HCT116 (cell line): ENCODE results near the gene DEF6.

Experiments used
- CBX3 ChIP-seq: IDR thresholded peaks from 2 replicates; pipeline ENCODE4 v1.6.1; 2012; ENCODE audit warnings: low read depth
- CEBPB ChIP-seq: IDR thresholded peaks from 2 replicates; pipeline ENCODE4 v1.6.1; 2012; ENCODE audit warnings: low read depth
- CTCF ChIP-seq, 3 experiments: fragments of 200-600 bp in 1 of 3; sonication (generic) in 1 of 3; IDR thresholded peaks in 2 of 3; conservative IDR thresholded peaks in 1 of 3; 2 replicates each; pipeline ENCODE4 v1.5.1; 2012 to 2017; ENCODE audit warnings: low read depth in 2 of 3, low read length in 2 of 3, antibody characterized with exemption in 1 of 3, borderline replicate concordance in 1 of 3, control low read depth in 1 of 3, mild to moderate bottlenecking in 1 of 3, mixed read lengths in 1 of 3, mixed run types in 1 of 3, moderate library complexity in 1 of 3; ENCODE audit not compliant: insufficient read depth in 1 of 3
- EZH2 ChIP-seq: fragments of 200-600 bp; sonication (generic); IDR thresholded peaks from 2 replicates; pipeline ENCODE4 v1.6.1; 2017; ENCODE audit warnings: antibody characterized with exemption, mixed run types
- JUND ChIP-seq: IDR thresholded peaks from 2 replicates; pipeline ENCODE4 v1.6.1; 2012
- POLR2A ChIP-seq: IDR thresholded peaks from 2 replicates; pipeline ENCODE4 v1.7.0; 2011; ENCODE audit warnings: borderline replicate concordance; ENCODE audit not compliant: insufficient read depth, insufficient read length; ENCODE audit errors: extremely low read depth
- POLR2AphosphoS5 ChIP-seq: IDR thresholded peaks from 2 replicates; pipeline ENCODE4 v1.6.1; 2011; ENCODE audit warnings: mild to moderate bottlenecking, low read depth, low read length, moderate library complexity
- RAD21 ChIP-seq: IDR thresholded peaks from 2 replicates; pipeline ENCODE4 v1.6.1; 2012; ENCODE audit warnings: low read depth, mild to moderate bottlenecking
- SP1 ChIP-seq: IDR thresholded peaks from 2 replicates; pipeline ENCODE4 v1.6.1; 2012; ENCODE audit warnings: low read depth

- TF ChIP-seq CTCF (IDR thresholded peaks at IDR 0.05 in 2 of 3, conservative IDR thresholded peaks at IDR 0.05 in 1 of 3; ENCODE audit: borderline replicate concordance in 1 of 3, insufficient read depth in 1 of 3, low read depth in 2 of 3, low read length in 2 of 3), result no peak
- no peak for TF ChIP-seq POLR2A
- no peak for TF ChIP-seq RAD21
- TF ChIP-seq POLR2AphosphoS5, result no peak
- no peak for TF ChIP-seq CBX3
- no peak for TF ChIP-seq JUND
- no peak for TF ChIP-seq CEBPB
- TF ChIP-seq EZH2, result no peak
- TF ChIP-seq SP1, result no peak
Observed at GRCh38 chr6:35282472-35282871, 15.1 kb upstream of the DEF6 start.
